Measurements from ENCODE around the gene KCNH5.

The KCNH5 gene, protein sequence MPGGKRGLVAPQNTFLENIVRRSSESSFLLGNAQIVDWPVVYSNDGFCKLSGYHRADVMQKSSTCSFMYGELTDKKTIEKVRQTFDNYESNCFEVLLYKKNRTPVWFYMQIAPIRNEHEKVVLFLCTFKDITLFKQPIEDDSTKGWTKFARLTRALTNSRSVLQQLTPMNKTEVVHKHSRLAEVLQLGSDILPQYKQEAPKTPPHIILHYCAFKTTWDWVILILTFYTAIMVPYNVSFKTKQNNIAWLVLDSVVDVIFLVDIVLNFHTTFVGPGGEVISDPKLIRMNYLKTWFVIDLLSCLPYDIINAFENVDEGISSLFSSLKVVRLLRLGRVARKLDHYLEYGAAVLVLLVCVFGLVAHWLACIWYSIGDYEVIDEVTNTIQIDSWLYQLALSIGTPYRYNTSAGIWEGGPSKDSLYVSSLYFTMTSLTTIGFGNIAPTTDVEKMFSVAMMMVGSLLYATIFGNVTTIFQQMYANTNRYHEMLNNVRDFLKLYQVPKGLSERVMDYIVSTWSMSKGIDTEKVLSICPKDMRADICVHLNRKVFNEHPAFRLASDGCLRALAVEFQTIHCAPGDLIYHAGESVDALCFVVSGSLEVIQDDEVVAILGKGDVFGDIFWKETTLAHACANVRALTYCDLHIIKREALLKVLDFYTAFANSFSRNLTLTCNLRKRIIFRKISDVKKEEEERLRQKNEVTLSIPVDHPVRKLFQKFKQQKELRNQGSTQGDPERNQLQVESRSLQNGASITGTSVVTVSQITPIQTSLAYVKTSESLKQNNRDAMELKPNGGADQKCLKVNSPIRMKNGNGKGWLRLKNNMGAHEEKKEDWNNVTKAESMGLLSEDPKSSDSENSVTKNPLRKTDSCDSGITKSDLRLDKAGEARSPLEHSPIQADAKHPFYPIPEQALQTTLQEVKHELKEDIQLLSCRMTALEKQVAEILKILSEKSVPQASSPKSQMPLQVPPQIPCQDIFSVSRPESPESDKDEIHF

DNA sequence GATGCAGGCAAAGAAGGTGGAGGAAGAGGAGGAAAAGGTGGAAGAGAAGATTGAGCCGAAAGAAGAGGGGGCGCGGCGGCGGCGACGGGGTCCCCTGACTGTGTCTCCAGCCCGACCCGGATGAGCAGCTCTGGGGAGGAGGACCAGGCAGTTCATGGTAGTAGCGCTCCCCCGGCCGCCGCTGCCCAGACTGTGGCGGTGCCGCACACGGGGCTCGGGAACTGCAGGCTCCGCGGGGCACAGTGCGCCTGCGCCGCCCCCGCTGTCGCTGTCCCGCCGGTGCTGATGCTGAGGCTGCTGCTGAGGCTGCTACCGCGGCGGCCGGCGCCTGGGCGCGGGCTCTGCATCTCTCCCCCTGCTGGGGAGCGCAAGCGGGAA lies at the start of gene KCNH5:
KCNH5 (minus strand) TSS at position 225 of the 378 bp plus-strand sequence. CDS start 272 bp downstream, outside the sequence.
- peak; percentile 37 for DNase-seq

- no peak for DNase-seq
These were observed 46.2 kb upstream of the KCNH5 start for GRCh38 chr14:63091394-63091996.

DNA sequence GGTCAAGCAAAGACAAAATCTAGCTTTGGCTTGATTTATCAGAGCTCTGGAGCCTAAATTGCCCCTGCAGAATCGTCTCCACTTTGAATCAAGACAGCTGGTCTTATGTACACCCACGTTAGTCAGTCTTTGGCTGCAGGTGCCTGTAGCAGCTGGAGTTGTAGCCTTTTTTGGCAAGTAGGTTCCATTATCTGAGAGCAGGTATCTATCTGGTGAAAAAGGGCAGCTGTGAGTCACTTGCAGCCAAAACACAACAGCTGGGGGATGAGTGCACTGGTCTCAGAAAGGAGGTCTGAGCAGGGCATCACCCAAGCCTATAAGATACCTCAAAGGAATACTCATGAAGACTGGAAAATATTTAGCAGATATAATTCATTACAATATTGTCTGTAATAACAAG lies 43.6 kb upstream of the KCNH5 start:
- no peak for DNase-seq

DNA sequence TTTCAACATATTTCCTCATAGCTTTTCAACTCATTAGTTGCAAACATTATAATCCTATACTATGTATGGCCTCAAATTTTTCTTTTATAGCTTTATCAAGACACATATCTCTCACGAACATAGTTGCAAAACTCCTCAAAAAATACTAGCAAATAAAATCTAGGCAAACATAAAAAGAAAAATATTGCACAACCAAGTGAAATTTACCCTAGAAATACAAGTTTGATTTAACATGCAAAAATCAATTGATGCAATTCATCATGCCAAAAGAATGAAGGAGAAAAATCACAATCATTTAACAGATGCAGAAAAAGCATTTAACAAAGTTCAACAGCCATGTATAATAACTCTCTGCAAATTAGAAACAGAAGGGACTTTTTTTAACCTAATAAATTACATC lies 33.3 kb upstream of the KCNH5 start:
- DNase-seq: no peak

GRCh38 chr14:63076488-63076887 lies 31.2 kb upstream of the KCNH5 start:
- DNase-seq: no peak

GRCh38 chr14:63055631-63056030 lies 10.4 kb upstream of the KCNH5 start:
- no peak for DNase-seq

GRCh38 chr14:63051992-63052391 lies 6.7 kb upstream of the KCNH5 start:
- no peak for DNase-seq

- no peak for DNase-seq
These were observed 6.0 kb upstream of the KCNH5 start for GRCh38 chr14:63051301-63051700.

DNA sequence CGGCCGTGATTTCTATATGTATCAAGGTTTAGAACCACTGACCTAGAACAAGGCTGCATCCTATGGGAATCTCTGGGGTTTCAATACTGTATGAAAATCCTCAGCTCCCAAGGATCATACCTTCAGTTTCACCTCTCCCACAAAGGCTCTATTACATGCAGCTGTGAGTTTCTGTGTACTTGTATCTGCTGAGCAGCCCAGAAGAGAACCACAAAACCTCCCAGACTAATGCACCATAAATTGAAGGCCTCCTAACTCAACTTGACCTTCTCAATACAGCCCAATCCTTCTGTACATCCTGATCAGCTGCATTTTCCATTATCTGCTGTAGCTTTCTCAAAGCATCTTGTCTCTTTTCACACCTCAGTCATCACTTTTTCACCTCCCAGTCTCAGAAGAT lies 5.4 kb upstream of the KCNH5 start:
- DNase-seq: no peak

DNA sequence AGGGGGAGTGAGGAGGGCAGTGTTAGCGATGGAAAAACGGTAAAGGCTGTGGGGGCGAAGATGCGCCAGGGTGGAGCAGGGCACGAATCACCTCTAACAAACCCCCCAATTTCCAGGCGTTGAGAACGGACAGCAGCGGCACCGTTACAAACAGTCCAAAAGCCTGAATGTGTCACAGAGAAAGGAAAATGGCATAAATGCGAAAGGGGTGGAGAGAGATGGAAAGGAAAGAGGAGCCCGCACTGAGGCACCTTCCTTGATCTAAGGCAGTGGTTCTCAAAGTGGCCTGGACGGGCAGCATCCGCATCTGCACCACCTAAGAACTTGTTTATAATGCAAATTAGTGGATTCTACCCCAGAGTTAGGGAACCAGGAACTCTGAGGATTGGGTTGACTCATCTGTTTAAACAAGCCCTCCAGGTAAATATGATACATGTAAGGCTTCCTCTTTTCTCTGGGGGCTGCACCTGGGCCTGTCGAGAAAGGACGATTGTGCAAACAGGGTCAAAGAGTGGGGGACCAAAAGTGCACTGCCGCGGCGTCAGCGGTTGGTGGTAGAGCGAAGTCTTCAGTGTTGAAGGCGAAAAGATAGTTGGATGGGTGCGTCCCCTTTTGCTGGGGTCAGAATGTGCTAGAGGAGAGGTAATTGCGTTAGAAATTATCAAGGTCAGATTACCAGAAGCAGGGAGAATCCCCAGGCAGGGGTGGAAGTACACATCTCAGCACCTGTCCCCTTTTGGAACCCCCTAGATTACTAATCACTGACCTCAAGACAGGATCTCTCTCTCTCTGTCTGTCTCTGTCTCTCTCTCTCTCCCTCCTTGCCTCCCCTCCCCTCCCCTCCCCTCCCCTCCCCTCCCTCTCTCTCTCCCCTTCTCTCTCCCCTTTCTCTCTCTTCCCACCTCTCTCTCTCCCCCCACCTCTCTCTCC lies 1.3 kb upstream of the KCNH5 start:
- DNase-seq: no peak

DNA sequence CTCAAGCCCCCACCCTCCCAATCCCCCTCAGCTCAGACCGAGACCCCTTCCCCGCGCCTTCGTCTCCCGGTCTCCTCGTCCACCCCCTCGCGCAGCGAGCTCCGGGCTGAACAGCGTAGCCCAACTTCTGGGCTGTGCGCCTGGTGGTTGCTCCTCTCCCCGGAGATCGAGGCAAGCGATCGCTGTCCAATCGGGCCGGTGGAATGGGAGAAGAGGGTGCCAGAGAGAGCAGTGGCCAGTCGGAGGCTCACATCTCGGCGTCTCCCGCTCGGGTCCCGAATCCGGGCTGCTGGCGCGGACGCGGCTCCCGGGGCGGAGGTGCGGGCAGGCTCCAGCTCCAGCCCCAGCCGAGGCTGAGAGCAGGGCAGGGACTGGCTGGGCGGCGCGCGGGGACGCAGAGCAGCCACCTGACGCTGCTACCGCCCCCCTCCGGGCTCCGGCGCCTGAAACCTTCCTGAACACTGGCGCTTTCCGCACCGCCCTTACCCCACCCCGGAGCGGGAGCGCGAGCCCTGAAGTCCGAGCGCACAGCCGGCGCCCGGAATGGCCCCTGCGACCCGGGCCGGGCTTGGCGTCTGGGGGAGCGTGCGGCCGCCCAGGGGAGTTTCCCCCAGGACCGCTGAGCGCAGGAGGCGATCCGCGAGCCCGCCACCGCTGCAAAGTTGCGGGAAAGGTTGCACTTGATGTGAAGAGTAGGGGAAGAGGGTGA lies 508 bp upstream of the KCNH5 start:
- peak; percentile 69 for DNase-seq

- peak; percentile 37 for DNase-seq
These were observed 5.4 kb downstream of the KCNH5 start for GRCh38 chr14:63039866-63040265.

DNA sequence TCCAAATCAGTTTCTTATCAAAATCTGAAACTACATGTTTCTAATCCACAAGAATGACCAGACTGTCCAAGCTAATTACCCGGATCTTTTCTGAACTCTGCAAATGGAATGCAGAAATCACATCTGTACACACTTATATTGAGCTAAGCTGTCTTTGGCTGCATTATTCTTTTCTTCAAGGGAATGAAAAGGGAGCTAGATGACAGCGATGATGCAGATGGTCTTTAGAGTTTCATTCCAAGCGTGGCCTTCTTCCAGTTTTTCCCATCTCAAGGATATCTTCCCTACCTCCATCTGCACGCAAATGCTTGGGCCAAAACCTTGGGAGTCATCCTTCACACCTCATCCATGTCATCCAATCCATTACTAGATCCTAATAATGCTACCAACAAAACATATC lies 12.6 kb downstream of the KCNH5 start:
- DNase-seq: no peak

GRCh38 chr14:63032076-63032475 lies 13.2 kb downstream of the KCNH5 start:
- no peak for DNase-seq

DNA sequence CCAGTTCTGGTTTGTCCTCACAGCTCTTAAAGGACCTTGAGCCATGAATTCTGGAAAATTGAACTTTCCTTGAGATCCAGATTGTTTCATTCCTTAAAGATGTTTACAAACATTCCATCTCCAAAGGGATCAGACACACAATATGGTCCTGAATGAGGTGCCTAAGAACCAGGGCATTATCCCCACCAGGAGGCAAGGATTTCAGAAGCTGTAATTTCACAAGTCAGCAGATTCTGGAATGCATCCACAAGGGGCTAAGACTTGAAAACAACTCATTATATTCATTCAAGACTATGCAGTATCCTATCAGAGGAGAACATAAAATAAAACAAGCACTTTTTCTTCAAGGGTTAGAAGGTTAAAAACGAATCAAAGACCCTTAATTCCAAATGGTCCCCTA lies 15.1 kb downstream of the KCNH5 start:
- DNase-seq: no peak

GRCh38 chr14:63027719-63028118 lies 17.5 kb downstream of the KCNH5 start:
- no peak for DNase-seq

GRCh38 chr14:63026491-63026890 lies 18.8 kb downstream of the KCNH5 start:
- no peak for DNase-seq

DNA sequence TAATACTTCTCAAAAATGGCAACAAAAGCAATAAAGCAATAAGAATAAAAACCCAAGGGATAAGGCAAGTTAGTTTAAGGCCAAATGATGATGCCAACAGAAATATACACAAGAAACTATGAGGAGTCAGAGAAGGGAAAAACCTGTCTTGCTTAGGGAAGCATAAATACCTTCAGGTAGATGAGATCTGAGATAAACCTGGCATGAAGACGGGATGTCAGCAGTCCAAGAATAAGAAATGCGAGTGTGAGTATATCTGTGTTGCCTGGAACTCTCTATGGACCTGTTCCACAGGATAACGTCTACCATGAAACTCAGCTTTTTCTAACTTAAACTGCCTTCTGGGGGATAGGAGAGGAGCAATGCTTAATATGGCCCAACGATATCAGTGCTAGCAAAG lies 30.6 kb downstream of the KCNH5 start:
- DNase-seq: no peak

DNA sequence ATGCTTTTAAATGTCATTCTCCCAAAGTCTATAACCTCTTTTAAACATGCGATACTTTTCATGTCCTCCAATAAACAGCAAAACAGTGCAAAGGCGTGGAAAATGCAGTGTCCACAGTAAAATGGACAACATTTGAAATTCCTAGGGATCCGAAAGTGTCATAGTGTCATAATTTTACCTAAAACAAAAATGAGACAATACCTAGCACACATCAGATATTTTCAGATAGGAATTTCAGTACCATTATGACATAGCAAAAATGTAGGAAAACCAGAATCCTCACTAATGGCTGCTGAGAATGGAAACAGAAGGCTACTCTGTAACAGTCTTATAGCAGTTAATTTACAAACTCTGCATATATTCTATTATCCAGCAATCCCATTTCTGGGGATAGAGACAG lies 33.1 kb downstream of the KCNH5 start:
- no peak for DNase-seq

GRCh38 chr14:63011623-63012022 lies 33.6 kb downstream of the KCNH5 start:
- no peak for DNase-seq

- DNase-seq: no peak
These were observed 35.8 kb downstream of the KCNH5 start for GRCh38 chr14:63009495-63009894.

- DNase-seq: no peak
These were observed 38.7 kb downstream of the KCNH5 start for GRCh38 chr14:63006531-63006930.

Measured in NCI-H1436 (cell line).